GM19467 (cell line): ENCODE results near the gene DCDC1.

Source experiments
- ATAC-seq: cut with Tn5 transposase; IDR thresholded peaks from one replicate; pipeline ENCODE4 v1.9.1; 2021; ENCODE audit warnings: mild to moderate bottlenecking, moderate library complexity; ENCODE audit not compliant: unreplicated experiment

DCDC1 gene

GRCh38 chr11:31106968-31107576, 262.5 kb downstream of the DCDC1 start:
- ATAC-seq = peak; percentile 69

GRCh38 chr11:31106326-31106725, 263.2 kb downstream of the DCDC1 start:
- no peak for ATAC-seq

- ATAC-seq = no peak
Measured at GRCh38 chr11:31102875-31103274, 266.7 kb downstream of the DCDC1 start.

- no peak for ATAC-seq
Measured at GRCh38 chr11:31102316-31102715, 267.2 kb downstream of the DCDC1 start.

- no peak for ATAC-seq
Measured at GRCh38 chr11:31096191-31096805, 273.2 kb downstream of the DCDC1 start.

GRCh38 chr11:31092638-31093037, 276.9 kb downstream of the DCDC1 start:
- ATAC-seq = no peak

GRCh38 chr11:31089117-31089516, 280.4 kb downstream of the DCDC1 start:
- no peak for ATAC-seq

GRCh38 chr11:31069447-31070205, 299.9 kb downstream of the DCDC1 start:
- no peak for ATAC-seq

- ATAC-seq = no peak
Measured at GRCh38 chr11:31060880-31061279, 308.7 kb downstream of the DCDC1 start.

- ATAC-seq = no peak
Measured at GRCh38 chr11:31059529-31059928, 310.0 kb downstream of the DCDC1 start.

GRCh38 chr11:31050061-31050765, 319.3 kb downstream of the DCDC1 start:
- ATAC-seq = no peak

- ATAC-seq = no peak
Measured at GRCh38 chr11:31045335-31045734, 324.2 kb downstream of the DCDC1 start.

GRCh38 chr11:31030138-31030792, 339.3 kb downstream of the DCDC1 start:
- no peak for ATAC-seq

GRCh38 chr11:31026315-31026714, 343.2 kb downstream of the DCDC1 start:
- ATAC-seq = no peak

- no peak for ATAC-seq
Measured at GRCh38 chr11:31022080-31022479, 347.5 kb downstream of the DCDC1 start.

GRCh38 chr11:31019786-31020185, 349.8 kb downstream of the DCDC1 start:
- no peak for ATAC-seq

GRCh38 chr11:31005202-31005601, 364.3 kb downstream of the DCDC1 start:
- no peak for ATAC-seq

GRCh38 chr11:31001427-31001826, 368.1 kb downstream of the DCDC1 start:
- no peak for ATAC-seq

- ATAC-seq = no peak
Measured at GRCh38 chr11:31000381-31000780, 369.2 kb downstream of the DCDC1 start.

GRCh38 chr11:30992513-30992849, 377.1 kb downstream of the DCDC1 start:
- ATAC-seq = no peak
